Progenitor cell of endocrine pancreas (in vitro differentiated cells): Measurements from ENCODE around the gene KLHL3. TPM values are rescaled to one million over a fixed set of nuclear protein-coding genes. Genes with fewer than 3 reads are reported as not detected.

Experiments
- DNase-seq: peaks from one replicate; pipeline ENCODE4 v3.0.0; 2021; ENCODE audit warnings: low spot score; ENCODE audit not compliant: unreplicated experiment
- H3K27ac Mint-ChIP-seq: 2 replicates; pipeline ENCODE4 v1.8.0; 2021; ENCODE audit warnings: mild to moderate bottlenecking, moderate library complexity, mixed read lengths
- H3K27me3 Mint-ChIP-seq: 2 replicates; pipeline ENCODE4 v1.8.0; 2021; ENCODE audit warnings: mixed read lengths
- H3K36me3 Mint-ChIP-seq: 2 replicates; pipeline ENCODE4 v1.8.0; 2022; ENCODE audit warnings: mixed read lengths; ENCODE audit not compliant: insufficient read depth
- H3K4me1 Mint-ChIP-seq: 2 replicates; pipeline ENCODE4 v1.8.0; 2021; ENCODE audit warnings: low read depth, mixed read lengths
- H3K4me3 Mint-ChIP-seq: 2 replicates; pipeline ENCODE4 v1.8.0; 2021; ENCODE audit warnings: low read depth, mild to moderate bottlenecking, moderate library complexity, mixed read lengths
- H3K9me3 Mint-ChIP-seq: 2 replicates; pipeline ENCODE4 v1.8.0; 2021; ENCODE audit warnings: low read depth, mixed read lengths
- total RNA-seq: library from RNA; stranded (reverse); gene quantifications from 2 replicates; pipeline ENCODE4 v1.2.1, GENCODE V29; 2021
- TF ChIP-seq, protein P1 (sequence below): fragments of 200-600 bp; sonication (generic); IDR thresholded peaks from one replicate; pipeline ENCODE4 v1.5.0; 2021; ENCODE audit warnings: antibody characterized with exemption, mild to moderate bottlenecking; ENCODE audit not compliant: unreplicated experiment

Gene KLHL3
- total RNA-seq, 1 donor from 2014 or later: 34.7 TPM

DNA sequence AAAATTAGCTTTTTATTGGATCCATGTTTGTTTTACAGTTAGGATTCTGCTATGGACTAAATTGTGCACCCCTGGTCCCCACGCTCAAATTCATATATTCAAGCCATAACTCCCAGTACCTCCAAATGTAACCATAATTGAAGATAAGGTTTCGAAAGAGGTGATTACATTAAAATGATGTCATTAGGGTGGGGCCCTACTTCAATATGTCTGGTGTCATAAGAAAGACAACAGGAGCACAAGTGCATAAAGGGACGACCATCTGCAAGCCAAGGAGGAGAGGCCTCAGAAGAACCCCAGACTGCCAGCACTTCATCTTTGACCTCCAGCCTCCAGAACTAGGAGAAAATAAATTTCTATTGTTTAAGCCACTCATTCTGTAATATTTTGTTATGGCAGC, 25.7 kb upstream of the KLHL3 start:
- no peak overlapping the region for H3K4me3 Mint-ChIP-seq
- TF ChIP-seq, protein P1, sequence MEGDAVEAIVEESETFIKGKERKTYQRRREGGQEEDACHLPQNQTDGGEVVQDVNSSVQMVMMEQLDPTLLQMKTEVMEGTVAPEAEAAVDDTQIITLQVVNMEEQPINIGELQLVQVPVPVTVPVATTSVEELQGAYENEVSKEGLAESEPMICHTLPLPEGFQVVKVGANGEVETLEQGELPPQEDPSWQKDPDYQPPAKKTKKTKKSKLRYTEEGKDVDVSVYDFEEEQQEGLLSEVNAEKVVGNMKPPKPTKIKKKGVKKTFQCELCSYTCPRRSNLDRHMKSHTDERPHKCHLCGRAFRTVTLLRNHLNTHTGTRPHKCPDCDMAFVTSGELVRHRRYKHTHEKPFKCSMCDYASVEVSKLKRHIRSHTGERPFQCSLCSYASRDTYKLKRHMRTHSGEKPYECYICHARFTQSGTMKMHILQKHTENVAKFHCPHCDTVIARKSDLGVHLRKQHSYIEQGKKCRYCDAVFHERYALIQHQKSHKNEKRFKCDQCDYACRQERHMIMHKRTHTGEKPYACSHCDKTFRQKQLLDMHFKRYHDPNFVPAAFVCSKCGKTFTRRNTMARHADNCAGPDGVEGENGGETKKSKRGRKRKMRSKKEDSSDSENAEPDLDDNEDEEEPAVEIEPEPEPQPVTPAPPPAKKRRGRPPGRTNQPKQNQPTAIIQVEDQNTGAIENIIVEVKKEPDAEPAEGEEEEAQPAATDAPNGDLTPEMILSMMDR: no peak
- peaks cover 19% of the 10 kb centered on the region for H3K4me1 Mint-ChIP-seq
- no peaks in the 10 kb centered on the region for H3K27me3 Mint-ChIP-seq
- no peak overlapping the region for H3K27ac Mint-ChIP-seq
- no peak for DNase-seq
- H3K36me3 Mint-ChIP-seq: no peaks in the 10 kb centered on the region
- H3K9me3 Mint-ChIP-seq: peaks cover 5% of the 10 kb centered on the region

DNA sequence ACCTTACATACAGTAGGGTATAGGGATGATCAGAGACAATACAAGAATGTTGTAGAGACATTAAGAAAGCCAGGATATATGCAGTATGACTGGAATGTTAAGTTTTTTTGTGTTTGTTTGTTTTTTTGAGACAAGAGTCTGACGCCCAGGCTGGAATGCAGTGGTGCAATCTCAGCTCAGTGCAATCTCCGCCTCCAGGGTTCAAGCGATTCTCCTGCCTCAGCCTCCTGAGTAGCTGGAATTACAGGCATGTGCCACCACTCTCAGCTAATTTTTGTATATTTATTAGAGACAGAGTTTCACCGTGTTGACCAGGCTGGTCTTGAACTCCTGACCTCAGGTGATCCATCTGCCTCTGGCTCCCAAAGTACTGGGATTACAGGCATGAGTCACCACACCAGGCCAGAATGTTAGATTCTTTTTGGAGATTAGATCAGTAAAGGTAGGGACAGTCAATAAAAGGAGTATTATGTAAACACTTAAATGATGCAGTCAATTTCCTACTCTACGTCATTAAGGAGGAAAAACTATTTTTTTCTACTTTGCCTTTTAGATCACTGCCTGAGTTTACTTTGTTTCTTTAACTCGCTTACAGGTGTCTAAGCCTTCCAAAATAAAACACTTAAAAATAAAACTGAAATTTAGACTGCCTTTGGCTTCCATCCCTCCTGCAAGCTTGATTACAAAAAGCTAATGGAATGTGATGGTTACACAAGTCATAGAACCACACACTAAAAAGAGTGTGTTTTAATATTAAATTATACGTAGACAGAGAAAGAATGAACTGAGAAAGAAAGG, 25.0 kb upstream of the KLHL3 start:
- H3K4me3 Mint-ChIP-seq: no peak overlapping the region
- DNase-seq: no peak
- H3K4me1 Mint-ChIP-seq: peaks cover 19% of the 10 kb centered on the region
- H3K9me3 Mint-ChIP-seq: peaks cover 5% of the 10 kb centered on the region
- no peak overlapping the region for H3K27ac Mint-ChIP-seq
- no peaks in the 10 kb centered on the region for H3K36me3 Mint-ChIP-seq
- TF ChIP-seq, protein P1: no peak
- no peaks in the 10 kb centered on the region for H3K27me3 Mint-ChIP-seq

DNA sequence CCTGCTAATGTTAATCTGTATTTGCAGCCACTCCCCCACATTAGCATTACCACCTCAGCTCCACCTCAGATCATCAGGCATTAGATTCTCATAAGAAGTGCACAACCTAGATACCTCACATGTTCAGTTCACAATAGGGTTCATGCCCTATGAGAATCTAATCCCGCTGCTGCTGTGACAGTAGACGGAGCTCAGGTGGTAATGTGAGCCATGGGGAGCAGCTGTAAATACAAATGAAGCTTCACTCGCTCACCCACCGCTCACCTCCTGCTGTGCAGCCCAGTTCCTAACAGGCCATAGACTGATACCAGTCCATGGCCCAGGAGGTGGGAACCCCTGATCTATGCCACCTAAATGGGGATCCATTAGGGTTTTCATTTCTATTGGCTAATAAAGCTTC, 24.4 kb upstream of the KLHL3 start:
- TF ChIP-seq, protein P1: no peak
- peaks cover 19% of the 10 kb centered on the region for H3K4me1 Mint-ChIP-seq
- H3K27me3 Mint-ChIP-seq: no peaks in the 10 kb centered on the region
- H3K9me3 Mint-ChIP-seq: peaks cover under 1% of the 10 kb centered on the region
- no peak for DNase-seq
- no peak overlapping the region for H3K27ac Mint-ChIP-seq
- no peaks in the 10 kb centered on the region for H3K36me3 Mint-ChIP-seq
- no peak overlapping the region for H3K4me3 Mint-ChIP-seq

DNA sequence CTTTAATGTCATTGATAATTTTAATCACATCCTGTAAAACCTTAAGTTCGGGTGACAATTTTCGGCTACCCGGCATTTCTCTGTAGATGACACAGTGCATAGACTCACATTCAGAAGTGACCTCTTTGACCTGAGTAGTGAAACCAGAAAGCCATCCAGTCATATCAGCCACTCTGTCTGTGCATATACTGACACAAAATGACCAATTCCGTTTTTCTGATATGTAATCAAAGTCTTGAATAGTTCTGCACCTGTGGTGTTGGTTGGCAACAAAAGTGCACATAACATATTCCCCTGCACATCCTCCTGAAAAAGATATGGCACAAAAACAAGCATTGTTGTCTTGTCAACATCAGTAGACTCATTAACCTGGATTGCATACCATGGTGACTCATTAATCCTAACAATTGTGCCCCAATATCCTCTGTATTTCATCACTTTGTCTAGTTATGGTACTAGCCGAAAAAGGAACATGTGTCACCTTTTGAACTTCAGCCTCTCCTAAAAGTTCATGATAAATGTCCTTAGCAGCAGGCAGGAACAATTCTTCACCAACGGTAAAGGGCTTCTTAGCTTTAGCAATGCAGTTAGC, 22.9 kb upstream of the KLHL3 start:
- Mint-ChIP-seq H3K9me3 (no peaks in the 10 kb centered on the region), H3K4me3 (no peak overlapping the region), H3K27me3 (no peaks in the 10 kb centered on the region), H3K4me1 (peaks cover 21% of the 10 kb centered on the region), H3K36me3 (no peaks in the 10 kb centered on the region), H3K27ac (peak overlapping the region; percentile 34)
- TF ChIP-seq, protein P1: no peak
- DNase-seq: no peak

DNA sequence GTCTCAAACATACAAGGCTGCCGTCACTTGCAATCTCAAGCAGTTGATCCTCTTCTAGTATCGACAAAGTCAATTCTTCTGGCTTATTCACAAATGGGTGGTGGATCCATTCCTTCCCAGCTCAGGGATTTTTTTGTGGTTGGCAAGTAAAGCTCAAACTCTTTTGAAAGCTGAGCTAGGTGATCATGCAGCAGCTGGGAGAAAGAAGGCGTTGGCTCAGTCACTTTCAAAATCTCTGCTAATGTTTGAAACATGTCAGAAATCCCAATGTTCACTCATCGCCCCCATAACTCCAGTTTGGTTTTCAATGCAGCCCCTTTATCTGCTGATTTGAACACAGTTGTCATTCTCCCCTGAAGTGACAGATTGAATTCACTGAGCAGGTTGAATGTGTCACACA, 22.2 kb upstream of the KLHL3 start:
- TF ChIP-seq, protein P1: no peak
- Mint-ChIP-seq H3K27ac (peak overlapping the region; percentile 34), H3K9me3 (no peaks in the 10 kb centered on the region), H3K27me3 (no peaks in the 10 kb centered on the region), H3K4me1 (peaks cover 18% of the 10 kb centered on the region), H3K4me3 (no peak overlapping the region), H3K36me3 (no peaks in the 10 kb centered on the region)
- no peak for DNase-seq
